Adrenal gland (tissue), 12 donors: Measurements from ENCODE around the gene POLR3E. TPM values are rescaled to one million over a fixed set of nuclear protein-coding genes. Genes with fewer than 3 reads are reported as not detected.
"Not testable (repeated sequence)": the region's sequence is repeated elsewhere in the genome, so short reads cannot be mapped to it uniquely, and the experiment has no call there.

ENCODE experiments used
- DNase-seq, 7 donors: peaks; one replicate each; pipeline ENCODE4 v3.0.0-alpha.2; 2019 to 2020
- H3K27ac ChIP-seq, 5 donors: fragments of 200-600 bp; sonication (generic) in 4 of 5; 1 replicate in 3 of 5; 2 replicates in 2 of 5; pipeline versions ENCODE4 v1.5.1 to v1.8.0; 2016 to 2020; ENCODE audit warnings: mild to moderate bottlenecking in 1 of 5
- H3K27me3 ChIP-seq: fragments of 200-600 bp; 2 replicates; pipeline ENCODE4 v1.8.0; 2021
- H3K36me3 ChIP-seq, 2 donors: fragments of 200-600 bp; replicated peaks in 1 of 2; 1 replicate in 1 of 2; 2 replicates in 1 of 2; pipeline versions ENCODE4 v1.5.1 to v1.8.0; 2018 to 2022
- H3K4me1 ChIP-seq, 2 donors: fragments of 200-600 bp; replicated peaks in 1 of 2; 1 replicate in 1 of 2; 2 replicates in 1 of 2; pipeline versions ENCODE4 v1.5.1 to v1.8.0; 2018 to 2021
- H3K4me3 ChIP-seq, 4 donors: fragments of 200-600 bp; sonication (generic) in 3 of 4; one replicate each; pipeline ENCODE4 v1.5.1; 2016 to 2018
- H3K9me3 ChIP-seq, 3 donors: fragments of 200-600 bp; sonication (generic) in 1 of 3; replicated peaks in 1 of 3; 1 replicate in 2 of 3; 2 replicates in 1 of 3; pipeline versions ENCODE4 v1.5.1 to v1.8.0; 2016 to 2021
- CTCF ChIP-seq, 6 experiments: fragments of 450-650 bp in 4 of 6; fragments of 200-600 bp in 2 of 6; sonication (generic) in 1 of 6; IDR thresholded peaks; 1 replicate in 5 of 6; 2 replicates in 1 of 6; pipeline versions ENCODE4 v1.5.1 to v1.8.0; 2016 to 2021; ENCODE audit warnings: antibody characterized with exemption in 6 of 6, mild to moderate bottlenecking in 2 of 6, moderate library complexity in 1 of 6
- POLR2A ChIP-seq, 2 donors: fragments of 450-650 bp; IDR thresholded peaks; one replicate each; pipeline ENCODE4 v1.6.1; 2017; ENCODE audit warnings: antibody characterized with exemption in 2 of 2, mild to moderate bottlenecking in 2 of 2, moderate library complexity in 1 of 2
- WGBS, 4 donors: extraction: QIAGEN DNeasy Blood & Tissue Kit in 2 of 4; methylation state at CpG; one replicate each; pipeline versions ENCODE4 v1.1.5 to v1.1.7; 2013 to 2017; 5-methylcytosine and 5-hydroxymethylcytosine counted together
- intact Hi-C, 2 donors: fragments of 100-400 bp; cut with DNase I; formaldehyde crosslinking; loops; one replicate each; pipeline versions ENCODE4 v1.14.1 to v1.15.0; 2022 to 2023
- polyA plus RNA-seq, 3 donors: library from polyadenylated mRNA; stranded (reverse); fragments of 200-250 nt in 2 of 3; fragments of 350-450 nt in 1 of 3; fragmentation: Illumina TruSeq in 1 of 3; extraction: RNeasy Lipid Tissue Mini Kit (QIAGEN cat#74804) in 1 of 3; gene quantifications; one replicate each; pipeline ENCODE4 v1.2.3, GENCODE V29; 2013 to 2014
- total RNA-seq, 9 donors: library from RNA; depleted of rRNA in 4 of 9; stranded (reverse); fragments of >200 nt in 4 of 9; fragments of 120-200 nt in 1 of 9; fragmentation: NEBNext Ultra II Directional in 1 of 9; extraction: Animal tissue kit (Norgen Biotek cat#: 25700) in 1 of 9; gene quantifications; one replicate each; pipeline versions ENCODE4 v1.1.0 to v1.2.4, GENCODE V29; 2013 to 2023
- donor health status: healthy with polysubstance abuse.
- donor health status: Bipolar disorder and iron deficiency.
- donor health status: DM: yes; HTN: yes; CAD: no.
- donor health status: DM: no; HTN: no; CAD: no.
- donor health status: DM: no; HTN: no; CAD: no.
- donor health status: DM: yes; HTN: yes; CAD: no.

Gene POLR3E
- total and polyA plus RNA-seq, 12 donors = 43.8 to 99.4 (median 51.5) TPM

- 78 to 86% (median 81%) methylated on average over 9 of the region's 9 CpGs for WGBS, 4 donors
- intact Hi-C loops = no loop called here
These were observed 49.3 kb downstream of the POLR3E start for GRCh38 chr16:22346483-22346882.

GRCh38 chr16:22347100-22347820 is 50.1 kb downstream of the POLR3E start:
- intact Hi-C loops = no loop called here
- Histone ChIP-seq H3K36me3 (peaks cover 0 to 37% of the 10 kb centered on the region in 2 donors), H3K9me3 (no peaks in the 10 kb centered on the region), H3K4me1 (no peaks in the 10 kb centered on the region), H3K27ac (peak overlapping the region in 1 of 5 donors; percentile 47), H3K4me3 (no peak overlapping the region), H3K27me3 (no peaks in the 10 kb centered on the region)
- DNase-seq = no peak
- 88 to 93% (median 92%) methylated on average over 20 of the region's 20 CpGs for WGBS, 4 donors
- TF ChIP-seq POLR2A (IDR thresholded peaks at IDR 0.05) = no peak
- no peak for TF ChIP-seq CTCF (IDR thresholded peaks at IDR 0.05)

More at GRCh38 chr16:22346483-22346882, 49.3 kb downstream of the POLR3E start:
- peak overlapping the region in 1 of 5 donors; percentile 47 for H3K27ac ChIP-seq
- DNase-seq = peak in 1 of 7 donors; percentile 33
- no peaks in the 10 kb centered on the region for H3K9me3 ChIP-seq
- TF ChIP-seq POLR2A (IDR thresholded peaks at IDR 0.05) = no peak
- TF ChIP-seq CTCF (IDR thresholded peaks at IDR 0.05) = no peak
- H3K27me3 ChIP-seq = no peaks in the 10 kb centered on the region
- no peaks in the 10 kb centered on the region for H3K4me1 ChIP-seq
- peaks cover 0 to 37% of the 10 kb centered on the region in 2 donors for H3K36me3 ChIP-seq
- no peak overlapping the region for H3K4me3 ChIP-seq

- peaks cover 0 to 37% of the 10 kb centered on the region in 2 donors for H3K36me3 ChIP-seq
- 81 to 92% (median 86%) methylated on average over 2 of the region's 2 CpGs for WGBS, 4 donors
- no peaks in the 10 kb centered on the region for H3K9me3 ChIP-seq
- no peaks in the 10 kb centered on the region for H3K27me3 ChIP-seq
- no peak for DNase-seq
- no peak for TF ChIP-seq CTCF (IDR thresholded peaks at IDR 0.05)
- no peak for TF ChIP-seq POLR2A (IDR thresholded peaks at IDR 0.05)
- no peak overlapping the region for H3K27ac ChIP-seq
- no peak overlapping the region for H3K4me3 ChIP-seq
- H3K4me1 ChIP-seq = peaks cover 0 to 6% of the 10 kb centered on the region in 2 donors
- intact Hi-C loops = no loop called here
These were observed 51.1 kb downstream of the POLR3E start for GRCh38 chr16:22348291-22348690.

GRCh38 chr16:22351017-22351416 is 53.8 kb downstream of the POLR3E start:
- H3K27ac ChIP-seq, DNase-seq, H3K4me3 ChIP-seq, H3K9me3 ChIP-seq, H3K27me3 ChIP-seq, intact Hi-C loops: not testable (repeated sequence)
- Histone ChIP-seq H3K4me1 (peaks cover 0 to 16% of the 10 kb centered on the region in 2 donors), H3K36me3 (peaks cover 0 to 37% of the 10 kb centered on the region in 2 donors)
- 92 to 97% (median 96%) methylated on average over 6 of the region's 6 CpGs for WGBS, 4 donors

- Histone ChIP-seq H3K27ac (no peak overlapping the region), H3K4me1 (peaks cover 0 to 16% of the 10 kb centered on the region in 2 donors), H3K4me3 (no peak overlapping the region), H3K36me3 (peaks cover 0 to 26% of the 10 kb centered on the region in 2 donors), H3K9me3 (no peaks in the 10 kb centered on the region), H3K27me3 (no peaks in the 10 kb centered on the region)
- no peak for DNase-seq
- TF ChIP-seq CTCF (IDR thresholded peaks at IDR 0.05) (no peak), POLR2A (IDR thresholded peaks at IDR 0.05) (no peak)
- WGBS, 4 donors = 96 to 97% (median 97%) methylated on average over 6 of the region's 6 CpGs
- intact Hi-C loops = no loop called here
These were observed 54.9 kb downstream of the POLR3E start for GRCh38 chr16:22352140-22352539.
